ENCODE data around the gene NT5DC2. TPM values are rescaled to one million over a fixed set of nuclear protein-coding genes. Genes with fewer than 3 reads are reported as not detected.

NT5DC2 gene
- total and polyA plus RNA-seq, 2 of the 8 experiments (the other 6 are each of a cell fraction or from before 2014, with no cell fraction given), result 331 to 477 TPM

DNA sequence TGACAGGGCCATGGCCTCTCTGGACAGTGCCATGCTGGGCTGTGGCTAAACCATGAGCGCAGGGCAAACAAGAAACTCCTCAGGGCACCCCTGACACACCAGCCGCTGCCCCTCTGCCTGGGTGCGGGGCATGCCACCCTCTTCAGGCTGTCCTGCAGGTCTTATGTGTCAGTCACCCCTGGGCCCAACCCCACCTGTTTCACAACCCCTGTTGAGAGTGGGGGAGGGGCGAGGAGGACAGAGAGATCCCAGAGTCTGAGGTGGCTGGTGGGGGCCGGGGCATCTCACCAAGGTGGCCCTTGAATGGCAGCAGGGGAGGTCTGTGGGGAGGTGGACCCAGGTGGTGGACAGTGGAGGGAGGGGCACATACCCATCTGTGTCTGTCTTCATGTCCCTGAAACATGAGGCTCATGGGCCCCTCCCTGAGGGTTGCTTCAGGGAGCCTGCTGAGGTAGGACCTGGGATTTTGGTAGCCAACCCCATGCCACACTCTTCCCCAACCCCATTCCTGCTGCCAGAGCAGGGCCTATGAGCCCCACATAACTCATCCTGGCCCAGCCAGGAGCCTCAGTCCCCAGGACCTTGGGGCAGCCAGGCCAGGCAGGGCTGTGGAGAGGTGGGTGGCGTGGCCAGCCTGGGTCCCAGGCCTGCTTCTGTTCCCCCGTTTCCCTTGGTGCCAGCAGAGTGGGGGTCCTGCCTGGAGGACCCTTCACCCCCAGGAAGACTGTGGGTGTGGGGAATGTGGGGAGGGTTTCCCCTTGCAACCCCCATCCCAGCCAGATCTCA, 40.2 kb downstream of the NT5DC2 start (continued):
- TF ChIP-seq, protein P1, sequence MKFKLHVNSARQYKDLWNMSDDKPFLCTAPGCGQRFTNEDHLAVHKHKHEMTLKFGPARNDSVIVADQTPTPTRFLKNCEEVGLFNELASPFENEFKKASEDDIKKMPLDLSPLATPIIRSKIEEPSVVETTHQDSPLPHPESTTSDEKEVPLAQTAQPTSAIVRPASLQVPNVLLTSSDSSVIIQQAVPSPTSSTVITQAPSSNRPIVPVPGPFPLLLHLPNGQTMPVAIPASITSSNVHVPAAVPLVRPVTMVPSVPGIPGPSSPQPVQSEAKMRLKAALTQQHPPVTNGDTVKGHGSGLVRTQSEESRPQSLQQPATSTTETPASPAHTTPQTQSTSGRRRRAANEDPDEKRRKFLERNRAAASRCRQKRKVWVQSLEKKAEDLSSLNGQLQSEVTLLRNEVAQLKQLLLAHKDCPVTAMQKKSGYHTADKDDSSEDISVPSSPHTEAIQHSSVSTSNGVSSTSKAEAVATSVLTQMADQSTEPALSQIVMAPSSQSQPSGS (IDR thresholded peaks at IDR 0.05; ENCODE audit: low read length), result no peak
